HL-60 (cell line): ENCODE measurements around the gene ADAM11.

Experiments used
- DNase-seq, 2 experiments: peaks; one replicate each; pipeline ENCODE4 v3.0.0-alpha.2; 2010 to 2020; ENCODE audit warnings: low read depth in 1 of 2, low spot score in 1 of 2
- H3K27ac ChIP-seq: fragments of 250-450 bp; sonication (Bioruptor Pico); replicated peaks from 2 replicates; pipeline ENCODE4 v1.5.1; 2020; ENCODE audit warnings: mild to moderate bottlenecking, moderate library complexity
- H3K27me3 ChIP-seq: fragments of 250-450 bp; sonication (Bioruptor Pico); 2 replicates; pipeline ENCODE4 v1.5.1; 2021; ENCODE audit warnings: mild to moderate bottlenecking, moderate library complexity; ENCODE audit not compliant: insufficient read depth, poor library complexity, severe bottlenecking
- H3K4me3 ChIP-seq: replicated peaks from 2 replicates; pipeline ENCODE4 v1.5.1; 2011; ENCODE audit warnings: mild to moderate bottlenecking, control low read depth, low read length; ENCODE audit not compliant: insufficient read depth
- GABPA ChIP-seq: IDR thresholded peaks from 2 replicates; pipeline ENCODE4 v1.6.1; 2012; ENCODE audit warnings: low read depth
- POLR2AphosphoS5 ChIP-seq: IDR thresholded peaks from 2 replicates; pipeline ENCODE4 v1.6.1; 2012; ENCODE audit warnings: low read depth
- SPI1 ChIP-seq: IDR thresholded peaks from 2 replicates; pipeline ENCODE4 v1.6.1; 2012; ENCODE audit warnings: low read depth, mild to moderate bottlenecking, borderline replicate concordance
- TF ChIP-seq, protein P1 (sequence below): IDR thresholded peaks from one replicate; pipeline ENCODE4 v1.5.1; 2011; ENCODE audit warnings: low read length, control low read depth, inconsistent platforms; ENCODE audit not compliant: insufficient read depth
- TF ChIP-seq, protein P2 (sequence below): IDR thresholded peaks from 2 replicates; pipeline ENCODE4 v1.6.1; 2012; ENCODE audit warnings: low read depth; ENCODE audit not compliant: insufficient replicate concordance

ADAM11 gene

DNA sequence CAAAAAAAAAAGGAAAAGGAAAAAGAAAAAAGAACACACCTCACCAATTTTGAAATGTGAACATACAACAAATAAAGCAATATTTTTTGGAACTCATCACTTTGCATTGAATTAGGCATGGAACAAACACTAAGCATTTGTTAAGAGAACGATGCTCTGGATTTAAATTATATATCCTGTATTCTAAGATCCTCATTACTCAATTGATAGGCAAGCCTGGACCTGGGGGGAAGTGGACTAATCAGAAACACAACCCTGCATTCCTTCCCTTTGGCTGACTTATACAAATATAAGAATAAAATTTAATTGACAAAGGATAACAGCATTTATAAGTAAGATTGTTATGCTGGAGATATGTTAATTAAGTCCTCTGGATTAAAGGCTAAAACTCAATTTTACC, 69.1 kb downstream of the ADAM11 start:
- no peak for DNase-seq
- peaks cover 49% of the 10 kb centered on the region for H3K27me3 ChIP-seq
- TF ChIP-seq GABPA (no peak), POLR2AphosphoS5 (no peak)
- H3K4me3 ChIP-seq: no peak overlapping the region
- H3K27ac ChIP-seq: no peak overlapping the region

GRCh38 chr17:44828919-44829522, 70.2 kb downstream of the ADAM11 start:
- no peak overlapping the region; the same call in 1 of the 2 replicates for H3K4me3 ChIP-seq
- TF ChIP-seq, protein P1, sequence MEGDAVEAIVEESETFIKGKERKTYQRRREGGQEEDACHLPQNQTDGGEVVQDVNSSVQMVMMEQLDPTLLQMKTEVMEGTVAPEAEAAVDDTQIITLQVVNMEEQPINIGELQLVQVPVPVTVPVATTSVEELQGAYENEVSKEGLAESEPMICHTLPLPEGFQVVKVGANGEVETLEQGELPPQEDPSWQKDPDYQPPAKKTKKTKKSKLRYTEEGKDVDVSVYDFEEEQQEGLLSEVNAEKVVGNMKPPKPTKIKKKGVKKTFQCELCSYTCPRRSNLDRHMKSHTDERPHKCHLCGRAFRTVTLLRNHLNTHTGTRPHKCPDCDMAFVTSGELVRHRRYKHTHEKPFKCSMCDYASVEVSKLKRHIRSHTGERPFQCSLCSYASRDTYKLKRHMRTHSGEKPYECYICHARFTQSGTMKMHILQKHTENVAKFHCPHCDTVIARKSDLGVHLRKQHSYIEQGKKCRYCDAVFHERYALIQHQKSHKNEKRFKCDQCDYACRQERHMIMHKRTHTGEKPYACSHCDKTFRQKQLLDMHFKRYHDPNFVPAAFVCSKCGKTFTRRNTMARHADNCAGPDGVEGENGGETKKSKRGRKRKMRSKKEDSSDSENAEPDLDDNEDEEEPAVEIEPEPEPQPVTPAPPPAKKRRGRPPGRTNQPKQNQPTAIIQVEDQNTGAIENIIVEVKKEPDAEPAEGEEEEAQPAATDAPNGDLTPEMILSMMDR: no peak
- TF ChIP-seq POLR2AphosphoS5 (no peak), GABPA (no peak)
- TF ChIP-seq, protein P2, sequence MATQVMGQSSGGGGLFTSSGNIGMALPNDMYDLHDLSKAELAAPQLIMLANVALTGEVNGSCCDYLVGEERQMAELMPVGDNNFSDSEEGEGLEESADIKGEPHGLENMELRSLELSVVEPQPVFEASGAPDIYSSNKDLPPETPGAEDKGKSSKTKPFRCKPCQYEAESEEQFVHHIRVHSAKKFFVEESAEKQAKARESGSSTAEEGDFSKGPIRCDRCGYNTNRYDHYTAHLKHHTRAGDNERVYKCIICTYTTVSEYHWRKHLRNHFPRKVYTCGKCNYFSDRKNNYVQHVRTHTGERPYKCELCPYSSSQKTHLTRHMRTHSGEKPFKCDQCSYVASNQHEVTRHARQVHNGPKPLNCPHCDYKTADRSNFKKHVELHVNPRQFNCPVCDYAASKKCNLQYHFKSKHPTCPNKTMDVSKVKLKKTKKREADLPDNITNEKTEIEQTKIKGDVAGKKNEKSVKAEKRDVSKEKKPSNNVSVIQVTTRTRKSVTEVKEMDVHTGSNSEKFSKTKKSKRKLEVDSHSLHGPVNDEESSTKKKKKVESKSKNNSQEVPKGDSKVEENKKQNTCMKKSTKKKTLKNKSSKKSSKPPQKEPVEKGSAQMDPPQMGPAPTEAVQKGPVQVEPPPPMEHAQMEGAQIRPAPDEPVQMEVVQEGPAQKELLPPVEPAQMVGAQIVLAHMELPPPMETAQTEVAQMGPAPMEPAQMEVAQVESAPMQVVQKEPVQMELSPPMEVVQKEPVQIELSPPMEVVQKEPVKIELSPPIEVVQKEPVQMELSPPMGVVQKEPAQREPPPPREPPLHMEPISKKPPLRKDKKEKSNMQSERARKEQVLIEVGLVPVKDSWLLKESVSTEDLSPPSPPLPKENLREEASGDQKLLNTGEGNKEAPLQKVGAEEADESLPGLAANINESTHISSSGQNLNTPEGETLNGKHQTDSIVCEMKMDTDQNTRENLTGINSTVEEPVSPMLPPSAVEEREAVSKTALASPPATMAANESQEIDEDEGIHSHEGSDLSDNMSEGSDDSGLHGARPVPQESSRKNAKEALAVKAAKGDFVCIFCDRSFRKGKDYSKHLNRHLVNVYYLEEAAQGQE: no peak
- DNase-seq: no peak
- peaks cover 49% of the 10 kb centered on the region for H3K27me3 ChIP-seq
- H3K27ac ChIP-seq: no peak overlapping the region

DNA sequence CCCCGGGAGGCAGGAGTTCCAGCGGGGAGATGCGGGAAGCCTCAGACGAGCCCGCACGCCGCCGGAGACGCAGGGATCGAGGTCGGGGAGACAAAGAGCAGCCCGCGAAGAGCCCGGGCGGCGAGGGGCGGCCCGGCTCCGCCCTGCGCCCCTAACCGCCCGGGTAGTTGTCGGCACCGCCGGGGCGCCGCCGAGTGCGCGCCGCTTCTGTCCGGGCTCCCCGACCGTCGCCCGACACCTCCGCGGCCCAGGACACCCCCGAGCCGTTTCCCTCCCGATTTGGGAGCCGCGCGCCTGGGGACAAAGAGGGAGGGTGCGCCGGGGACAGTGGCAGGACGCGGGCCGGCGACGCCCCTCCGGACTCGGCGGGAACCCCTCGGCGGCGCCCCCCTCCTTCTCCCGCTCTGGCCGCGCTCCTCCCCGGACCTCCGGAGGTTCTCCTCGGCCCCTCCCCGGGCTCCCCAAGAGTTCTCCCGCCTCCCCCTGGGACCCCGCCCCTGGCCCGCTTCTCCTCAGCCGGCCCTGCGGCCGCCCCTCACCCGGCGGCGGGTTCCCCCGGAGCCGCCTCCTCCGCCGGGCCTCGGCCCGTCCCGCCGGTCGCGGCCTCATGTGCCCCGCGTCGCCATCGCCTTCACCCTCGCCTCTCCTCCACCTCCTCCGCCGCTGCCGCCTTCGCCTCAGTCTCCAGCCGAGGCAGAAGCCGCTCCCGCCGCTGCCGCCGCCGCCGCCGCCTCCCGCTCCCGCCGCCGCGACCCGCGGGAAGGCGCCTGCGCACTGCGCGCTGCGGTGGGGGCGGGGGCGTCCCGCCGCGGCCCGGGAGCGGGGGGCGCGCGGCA, 71.0 kb downstream of the ADAM11 start, which contains the start of gene GJC1:
Gene GJC1, minus strand, starts transcription at position 765 of the 836 bp plus-strand sequence. CDS start 24,470 bp downstream, outside the sequence.
- H3K27ac ChIP-seq: no peak within 1 kb of the TSS

More for the DNA sequence above, 71.0 kb downstream of the ADAM11 start, which contains the start of gene GJC1:
- H3K4me3 ChIP-seq: peak within 1 kb of the TSS; percentile 40
- H3K27me3 ChIP-seq: peaks cover 49% of the 10 kb centered on the region
- TF ChIP-seq, protein P1: no peak
- TF ChIP-seq GABPA: no peak
- TF ChIP-seq SPI1: no peak
- TF ChIP-seq, protein P2: no peak
- TF ChIP-seq POLR2AphosphoS5: no peak
- DNase-seq: no peak
